Fibroblast of lung (primary cell): Measurements from ENCODE around the gene AMZ2. TPM values are rescaled to one million over a fixed set of nuclear protein-coding genes. Genes with fewer than 3 reads are reported as not detected.

Experiments used
- DNase-seq, 2 donors: peaks; one replicate each; pipeline versions ENCODE4 v3.0.0 to v3.0.0-alpha.2; 2010; ENCODE audit warnings: low read depth in 2 of 2
- H2AFZ ChIP-seq: 2 replicates; pipeline ENCODE4 v1.5.1; 2012; ENCODE audit warnings: low read length, control low read depth, inconsistent platforms
- H3K27ac ChIP-seq: 2 replicates; pipeline ENCODE4 v1.5.1; 2011; ENCODE audit warnings: low read length, control low read depth; ENCODE audit not compliant: insufficient read depth
- H3K27me3 ChIP-seq: 2 replicates; pipeline ENCODE4 v1.5.1; 2011; ENCODE audit warnings: mild to moderate bottlenecking, low read length; ENCODE audit not compliant: control insufficient read depth, insufficient read depth
- H3K36me3 ChIP-seq: 2 replicates; pipeline ENCODE4 v1.5.1; 2011; ENCODE audit warnings: low read length; ENCODE audit not compliant: control insufficient read depth, insufficient read depth
- H3K4me1 ChIP-seq: 2 replicates; pipeline ENCODE4 v1.5.1; 2011; ENCODE audit warnings: low read length; ENCODE audit not compliant: control insufficient read depth, insufficient read depth; ENCODE audit errors: extremely low read depth
- H3K4me2 ChIP-seq: 2 replicates; pipeline ENCODE4 v1.5.1; 2011; ENCODE audit warnings: low read length, control low read depth; ENCODE audit not compliant: insufficient read depth; ENCODE audit errors: extremely low read depth
- H3K4me3 ChIP-seq, 4 experiments: fragments of 200-600 bp in 1 of 4; sonication (generic) in 1 of 4; replicated peaks in 1 of 4; 2 replicates each; pipeline ENCODE4 v1.5.1; 2011 to 2016; ENCODE audit warnings: low read length in 4 of 4, low read depth in 3 of 4, mild to moderate bottlenecking in 3 of 4, control low read depth in 2 of 4, inconsistent platforms in 1 of 4, mixed read lengths in 1 of 4; ENCODE audit not compliant: insufficient read depth in 1 of 4; ENCODE audit errors: control extremely low read depth in 1 of 4
- H3K79me2 ChIP-seq: 2 replicates; pipeline ENCODE4 v1.5.1; 2012; ENCODE audit warnings: mild to moderate bottlenecking, low read length, inconsistent platforms; ENCODE audit not compliant: control insufficient read depth, insufficient read depth
- H3K9ac ChIP-seq: 2 replicates; pipeline ENCODE4 v1.5.1; 2011; ENCODE audit warnings: mild to moderate bottlenecking, low read length, control low read depth; ENCODE audit not compliant: insufficient read depth
- H3K9me3 ChIP-seq: 2 replicates; pipeline ENCODE4 v1.5.1; 2012; ENCODE audit warnings: low read depth, low read length; ENCODE audit not compliant: control insufficient read depth, insufficient read depth
- H4K20me1 ChIP-seq: 2 replicates; pipeline ENCODE4 v1.5.1; 2011; ENCODE audit warnings: low read length; ENCODE audit not compliant: control insufficient read depth, insufficient read depth; ENCODE audit errors: extremely low read depth
- EZH2 ChIP-seq: IDR thresholded peaks from 2 replicates; pipeline ENCODE4 v1.5.1; 2012; ENCODE audit warnings: low read length, control low read depth, mild to moderate bottlenecking; ENCODE audit errors: missing control alignments
- polyA plus RNA-seq, 2 donors: library from polyadenylated mRNA; depleted of rRNA in 1 of 2; stranded (reverse) in 1 of 2; unstranded in 1 of 2; fragments of >200 nt; gene quantifications; 2 replicates each; pipeline ENCODE4 v1.2.1, GENCODE V29; 2011 to 2012; ENCODE audit warnings: missing spikeins in 1 of 2
- total RNA-seq: library from RNA; depleted of rRNA; stranded (reverse); fragments of >200 nt; gene quantifications from 2 replicates; pipeline ENCODE4 v1.2.1, GENCODE V29; 2014
- TF ChIP-seq, protein P1 (sequence below), 2 donors: IDR thresholded peaks in 1 of 2; conservative IDR thresholded peaks in 1 of 2; 1 replicate in 1 of 2; 2 replicates in 1 of 2; pipeline ENCODE4 v1.5.1; 2011 to 2012; ENCODE audit warnings: low read length in 2 of 2, control low read depth in 1 of 2, inconsistent platforms in 1 of 2, low read depth in 1 of 2, mild to moderate bottlenecking in 1 of 2

AMZ2 gene
- total and polyA plus RNA-seq, 2 donors (not counting 1 experiment from before 2014, with no cell fraction given) = 85.9 to 119 TPM

DNA sequence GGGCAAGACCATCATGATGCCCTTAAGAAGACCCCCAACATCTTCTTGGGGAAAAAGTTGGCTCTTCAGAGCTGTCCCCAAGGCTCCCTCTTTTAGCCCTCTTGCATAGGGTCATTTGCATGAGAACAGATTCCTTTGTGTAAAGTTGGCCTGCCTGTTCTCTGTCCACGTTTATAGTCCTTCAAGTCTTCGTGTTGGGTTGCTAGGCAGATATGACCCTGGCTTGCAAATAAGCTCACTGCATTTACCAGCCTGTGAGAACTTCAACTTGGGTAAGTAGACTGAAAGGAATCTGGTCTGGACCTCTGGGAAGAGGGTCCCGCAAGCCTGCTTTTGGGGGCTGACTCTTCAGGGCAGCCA lies 46.3 kb downstream of the AMZ2 start:
- no peaks in the 10 kb centered on the region for H3K79me2 ChIP-seq
- no peak overlapping the region for H2AFZ ChIP-seq
- no peak overlapping the region for H3K9ac ChIP-seq
- DNase-seq = no peak
- H3K27ac ChIP-seq = no peak overlapping the region
- no peaks in the 10 kb centered on the region for H3K9me3 ChIP-seq
- H3K4me1 ChIP-seq = peaks cover 8% of the 10 kb centered on the region
- no peaks in the 10 kb centered on the region for H4K20me1 ChIP-seq
- no peak overlapping the region for H3K4me3 ChIP-seq
- no peaks in the 10 kb centered on the region for H3K36me3 ChIP-seq
- no peak overlapping the region for H3K4me2 ChIP-seq
- TF ChIP-seq, protein P1, sequence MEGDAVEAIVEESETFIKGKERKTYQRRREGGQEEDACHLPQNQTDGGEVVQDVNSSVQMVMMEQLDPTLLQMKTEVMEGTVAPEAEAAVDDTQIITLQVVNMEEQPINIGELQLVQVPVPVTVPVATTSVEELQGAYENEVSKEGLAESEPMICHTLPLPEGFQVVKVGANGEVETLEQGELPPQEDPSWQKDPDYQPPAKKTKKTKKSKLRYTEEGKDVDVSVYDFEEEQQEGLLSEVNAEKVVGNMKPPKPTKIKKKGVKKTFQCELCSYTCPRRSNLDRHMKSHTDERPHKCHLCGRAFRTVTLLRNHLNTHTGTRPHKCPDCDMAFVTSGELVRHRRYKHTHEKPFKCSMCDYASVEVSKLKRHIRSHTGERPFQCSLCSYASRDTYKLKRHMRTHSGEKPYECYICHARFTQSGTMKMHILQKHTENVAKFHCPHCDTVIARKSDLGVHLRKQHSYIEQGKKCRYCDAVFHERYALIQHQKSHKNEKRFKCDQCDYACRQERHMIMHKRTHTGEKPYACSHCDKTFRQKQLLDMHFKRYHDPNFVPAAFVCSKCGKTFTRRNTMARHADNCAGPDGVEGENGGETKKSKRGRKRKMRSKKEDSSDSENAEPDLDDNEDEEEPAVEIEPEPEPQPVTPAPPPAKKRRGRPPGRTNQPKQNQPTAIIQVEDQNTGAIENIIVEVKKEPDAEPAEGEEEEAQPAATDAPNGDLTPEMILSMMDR (conservative IDR thresholded peaks at IDR 0.05 in 1 of 2, IDR thresholded peaks at IDR 0.05 in 1 of 2; ENCODE audit: low read depth in 1 of 2, low read length in 2 of 2) = no peak
- no peak for TF ChIP-seq EZH2
- H3K27me3 ChIP-seq = no peaks in the 10 kb centered on the region

DNA sequence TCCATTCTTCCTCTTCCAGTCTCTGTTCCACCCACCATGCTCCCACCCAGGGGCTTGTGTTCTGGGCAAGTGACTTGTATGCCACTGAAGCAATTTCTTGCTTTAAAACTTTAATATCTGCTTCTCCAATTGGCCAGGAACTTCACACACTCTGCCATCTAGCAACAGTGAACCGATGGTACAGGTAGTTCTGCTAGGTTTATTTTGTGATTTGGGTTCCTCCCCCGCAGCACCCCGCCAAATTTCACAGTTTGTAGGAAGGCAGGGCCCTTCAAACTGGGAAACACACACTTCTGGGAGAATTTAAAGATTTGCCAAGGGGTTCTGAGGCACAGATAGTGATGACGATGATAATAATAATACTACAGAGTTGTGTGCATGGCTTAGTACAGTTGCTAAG lies 46.8 kb downstream of the AMZ2 start:
- Histone ChIP-seq H3K27ac (no peak overlapping the region), H3K9me3 (no peaks in the 10 kb centered on the region), H3K4me2 (no peak overlapping the region), H3K4me1 (peaks cover 8% of the 10 kb centered on the region), H2AFZ (no peak overlapping the region), H3K9ac (no peak overlapping the region), H3K36me3 (no peaks in the 10 kb centered on the region), H4K20me1 (no peaks in the 10 kb centered on the region), H3K27me3 (no peaks in the 10 kb centered on the region), H3K79me2 (no peaks in the 10 kb centered on the region), H3K4me3 (no peak overlapping the region)
- TF ChIP-seq, protein P1 (conservative IDR thresholded peaks at IDR 0.05 in 1 of 2, IDR thresholded peaks at IDR 0.05 in 1 of 2; ENCODE audit: low read depth in 1 of 2, low read length in 2 of 2) = no peak
- no peak for TF ChIP-seq EZH2
- DNase-seq = no peak

DNA sequence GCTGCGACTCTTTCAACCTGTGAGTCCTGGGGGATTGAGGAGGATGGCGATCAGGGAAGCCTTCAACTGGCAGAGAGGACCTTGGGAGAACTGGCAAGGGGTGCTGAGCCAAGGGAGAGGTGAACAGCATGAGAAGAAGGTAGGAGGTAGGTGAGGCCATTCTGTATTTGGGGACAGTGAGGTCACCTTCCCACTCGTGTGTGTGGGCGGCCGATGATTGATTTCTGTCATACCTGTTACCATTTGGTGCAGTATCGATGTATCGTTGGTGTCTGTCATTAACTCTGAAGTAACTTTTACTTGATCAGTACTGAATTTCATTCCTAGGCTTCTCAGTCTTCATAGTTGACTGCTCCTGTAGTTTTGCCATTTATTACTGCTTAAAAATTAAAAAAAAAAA lies 47.2 kb downstream of the AMZ2 start:
- TF ChIP-seq, protein P1 (conservative IDR thresholded peaks at IDR 0.05 in 1 of 2, IDR thresholded peaks at IDR 0.05 in 1 of 2; ENCODE audit: low read depth in 1 of 2, low read length in 2 of 2) = no peak
- TF ChIP-seq EZH2 = no peak

More for the DNA sequence above, 47.2 kb downstream of the AMZ2 start:
- no peak overlapping the region for H2AFZ ChIP-seq
- H3K36me3 ChIP-seq = no peaks in the 10 kb centered on the region
- H3K27ac ChIP-seq = no peak overlapping the region
- no peak overlapping the region for H3K4me2 ChIP-seq
- no peaks in the 10 kb centered on the region for H3K79me2 ChIP-seq
- H3K27me3 ChIP-seq = no peaks in the 10 kb centered on the region
- H4K20me1 ChIP-seq = no peaks in the 10 kb centered on the region
- no peak overlapping the region for H3K4me3 ChIP-seq
- no peaks in the 10 kb centered on the region for H3K9me3 ChIP-seq
- peaks cover 8% of the 10 kb centered on the region for H3K4me1 ChIP-seq
- DNase-seq = no peak
- H3K9ac ChIP-seq = no peak overlapping the region
